Upper lobe of right lung (tissue), 1 donor: ENCODE measurements around the gene DEPDC5. TPM values are rescaled to one million over a fixed set of nuclear protein-coding genes. Genes with fewer than 3 reads are reported as not detected.
"Not testable (repeated sequence)": the region's sequence is repeated elsewhere in the genome, so short reads cannot be mapped to it uniquely, and the experiment has no call there.

Experiments
- ATAC-seq: fragments of 200-7000 bp; cut with Tn5 transposase; one replicate; pipeline ENCODE4 v1.9.1; 2020; ENCODE audit warnings: mild to moderate bottlenecking, moderate library complexity
- DNase-seq: peaks from one replicate; pipeline ENCODE4 v3.0.0-alpha.2; 2020
- H3K27ac ChIP-seq: fragments of 200-600 bp; one replicate; pipeline ENCODE4 v1.8.0; 2022
- H3K27me3 ChIP-seq: fragments of 200-600 bp; one replicate; pipeline ENCODE4 v1.8.0; 2022; ENCODE audit warnings: mild to moderate bottlenecking
- H3K36me3 ChIP-seq: fragments of 200-600 bp; one replicate; pipeline ENCODE4 v1.8.0; 2022
- H3K4me1 ChIP-seq: fragments of 200-600 bp; one replicate; pipeline ENCODE4 v1.8.0; 2022
- H3K4me3 ChIP-seq: fragments of 200-600 bp; one replicate; pipeline ENCODE4 v1.8.0; 2022; ENCODE audit warnings: mild to moderate bottlenecking
- H3K9me3 ChIP-seq: fragments of 200-600 bp; one replicate; pipeline ENCODE4 v1.8.0; 2022
- CTCF ChIP-seq: fragments of 200-600 bp; IDR thresholded peaks from one replicate; pipeline ENCODE4 v1.8.0; 2022; ENCODE audit warnings: antibody characterized with exemption
- intact Hi-C: fragments of 100-400 bp; cut with DNase I; formaldehyde crosslinking; loops from one replicate; pipeline ENCODE4 v1.11.0; 2022
- total RNA-seq: library from RNA; stranded (reverse); fragmentation: NEBNext Ultra II Directional; extraction: Animal tissue kit (Norgen Biotek cat#: 25700); gene quantifications from one replicate; pipeline ENCODE4 v1.2.1, GENCODE V29; 2021
- donor health status: DM: no; HTN: yes; CAD: no; lungs with severe emphysema.

The DEPDC5 gene
- total RNA-seq, 1 donor from 2014 or later = 24.7 TPM

- no peak for TF ChIP-seq CTCF
- ATAC-seq = no peak
- Histone ChIP-seq H3K27me3 (no peaks in the 10 kb centered on the region), H3K27ac (no peak overlapping the region), H3K4me3 (no peak overlapping the region), H3K9me3 (no peaks in the 10 kb centered on the region), H3K4me1 (no peaks in the 10 kb centered on the region), H3K36me3 (peaks cover 45% of the 10 kb centered on the region)
- no peak for DNase-seq
- intact Hi-C loops = no loop called here
Observed at GRCh38 chr22:31789803-31790202, 36.0 kb downstream of the DEPDC5 start.

GRCh38 chr22:31790240-31790639 lies 36.4 kb downstream of the DEPDC5 start:
- ATAC-seq (peak; percentile 24), DNase-seq (no peak)
- H3K36me3 ChIP-seq = peaks cover 44% of the 10 kb centered on the region
- H3K4me3 ChIP-seq = no peak overlapping the region
- no peaks in the 10 kb centered on the region for H3K27me3 ChIP-seq
- H3K4me1 ChIP-seq = no peaks in the 10 kb centered on the region
- TF ChIP-seq CTCF = no peak
- H3K27ac ChIP-seq = no peak overlapping the region
- no peaks in the 10 kb centered on the region for H3K9me3 ChIP-seq
- intact Hi-C loops = no loop called here

GRCh38 chr22:31799358-31799757 lies 45.5 kb downstream of the DEPDC5 start:
- H3K9me3 ChIP-seq, ATAC-seq, H3K27me3 ChIP-seq, H3K27ac ChIP-seq, H3K4me1 ChIP-seq, H3K4me3 ChIP-seq, intact Hi-C loops, DNase-seq: not testable (repeated sequence)
- peaks cover 84% of the 10 kb centered on the region for H3K36me3 ChIP-seq

GRCh38 chr22:31800065-31800464 lies 46.2 kb downstream of the DEPDC5 start:
- no peaks in the 10 kb centered on the region for H3K27me3 ChIP-seq
- H3K4me1 ChIP-seq = no peaks in the 10 kb centered on the region
- DNase-seq (no peak), ATAC-seq (no peak)
- H3K9me3 ChIP-seq = no peaks in the 10 kb centered on the region
- H3K4me3 ChIP-seq = no peak overlapping the region
- H3K27ac ChIP-seq = no peak overlapping the region
- intact Hi-C loops = no loop called here
- H3K36me3 ChIP-seq = peaks cover 84% of the 10 kb centered on the region
- TF ChIP-seq CTCF = no peak

GRCh38 chr22:31800861-31801260 lies 47.0 kb downstream of the DEPDC5 start:
- H3K27ac ChIP-seq, ATAC-seq, H3K4me3 ChIP-seq, H3K4me1 ChIP-seq, DNase-seq, intact Hi-C loops, H3K9me3 ChIP-seq, H3K27me3 ChIP-seq: not testable (repeated sequence)
- H3K36me3 ChIP-seq = peaks cover 91% of the 10 kb centered on the region

GRCh38 chr22:31802575-31802974 lies 48.8 kb downstream of the DEPDC5 start:
- Histone ChIP-seq H3K27me3 (no peaks in the 10 kb centered on the region), H3K36me3 (peaks cover 100% of the 10 kb centered on the region), H3K4me1 (no peaks in the 10 kb centered on the region), H3K4me3 (no peak overlapping the region), H3K27ac (no peak overlapping the region), H3K9me3 (no peaks in the 10 kb centered on the region)
- ATAC-seq (no peak), DNase-seq (no peak)
- no peak for TF ChIP-seq CTCF
- intact Hi-C loops = no loop called here

- H3K27me3 ChIP-seq = no peaks in the 10 kb centered on the region
- peaks cover 84% of the 10 kb centered on the region for H3K36me3 ChIP-seq
- intact Hi-C loops = no loop called here
- H3K27ac ChIP-seq = no peak overlapping the region
- H3K4me1 ChIP-seq = no peaks in the 10 kb centered on the region
- TF ChIP-seq CTCF = no peak
- DNase-seq = no peak
- ATAC-seq = no peak
- no peaks in the 10 kb centered on the region for H3K9me3 ChIP-seq
- no peak overlapping the region for H3K4me3 ChIP-seq
Observed at GRCh38 chr22:31806751-31807150, 52.9 kb downstream of the DEPDC5 start.
